ENCODE results near the gene CCDC178. TPM values are rescaled to one million over a fixed set of nuclear protein-coding genes. Genes with fewer than 3 reads are reported as not detected.

CCDC178 gene
- total RNA-seq, 2 donors from 2014 or later: 0.22 to 0.29 TPM

- Mint-ChIP-seq H3K27me3 (ENCODE audit: insufficient read depth) (no peaks in the 10 kb centered on the region), H3K4me3 (no peak overlapping the region), H3K4me1 (peaks cover 16% of the 10 kb centered on the region)
Observed at GRCh38 chr18:32980896-32981295, 459.6 kb downstream of the CCDC178 start.

GRCh38 chr18:32975501-32975900 lies 465.0 kb downstream of the CCDC178 start:
- H3K9me3 ChIP-seq (ENCODE audit: control insufficient read depth, low read length): no peaks in the 10 kb centered on the region
- Mint-ChIP-seq H3K4me3 (no peak overlapping the region), H3K36me3 (ENCODE audit: low read depth) (no peaks in the 10 kb centered on the region), H3K9me3 (peaks cover 7% of the 10 kb centered on the region), H3K4me1 (peaks cover 16% of the 10 kb centered on the region), H3K27me3 (ENCODE audit: insufficient read depth) (no peaks in the 10 kb centered on the region), H3K27ac (no peak overlapping the region)
- H3K36me3 ChIP-seq (ENCODE audit: control insufficient read depth, insufficient read depth, low read length): no peaks in the 10 kb centered on the region
- H3K9ac ChIP-seq (ENCODE audit: extremely low read depth, low read length, poor library complexity, severe bottlenecking): no peak overlapping the region
- H3K4me3 ChIP-seq (ENCODE audit: low read length): no peak overlapping the region
- no peaks in the 10 kb centered on the region for H3K27me3 ChIP-seq (ENCODE audit: control insufficient read depth, insufficient read depth, low read length, poor library complexity, severe bottlenecking)
- no peak for DNase-seq
- no peak overlapping the region for H3K27ac ChIP-seq (ENCODE audit: low read depth, low read length)
- H3K4me1 ChIP-seq (ENCODE audit: control insufficient read depth, insufficient read depth, low read length): peaks cover 5% of the 10 kb centered on the region
- TF ChIP-seq CTCF (conservative IDR thresholded peaks at IDR 0.05): no peak

More at GRCh38 chr18:32980896-32981295, 459.6 kb downstream of the CCDC178 start:
- Histone ChIP-seq H3K9me3 (ENCODE audit: control insufficient read depth, low read length) (no peaks in the 10 kb centered on the region), H3K4me1 (ENCODE audit: control insufficient read depth, insufficient read depth, low read length) (peaks cover 5% of the 10 kb centered on the region), H3K4me3 (ENCODE audit: low read length) (no peak overlapping the region), H3K27ac (ENCODE audit: low read depth, low read length) (no peak overlapping the region), H3K27me3 (ENCODE audit: control insufficient read depth, insufficient read depth, low read length, poor library complexity, severe bottlenecking) (no peaks in the 10 kb centered on the region), H3K36me3 (ENCODE audit: control insufficient read depth, insufficient read depth, low read length) (no peaks in the 10 kb centered on the region), H3K9ac (ENCODE audit: extremely low read depth, low read length, poor library complexity, severe bottlenecking) (no peak overlapping the region)
- no peaks in the 10 kb centered on the region for H3K36me3 Mint-ChIP-seq (ENCODE audit: low read depth)
- H3K27ac Mint-ChIP-seq: no peak overlapping the region
- DNase-seq: no peak
- H3K9me3 Mint-ChIP-seq: no peaks in the 10 kb centered on the region
- 78% methylated on average over 2 of the region's 2 CpGs; no CpG with 5 or more reads in 1 of the 2 experiments for WGBS, 2 experiments (ENCODE audit: insufficient coverage in 1 of 2, insufficient read length in 1 of 2)
- TF ChIP-seq CTCF (conservative IDR thresholded peaks at IDR 0.05): no peak

GRCh38 chr18:32975163-32975436 lies 465.4 kb downstream of the CCDC178 start:
- Histone ChIP-seq H3K4me1 (ENCODE audit: control insufficient read depth, insufficient read depth, low read length) (peaks cover 5% of the 10 kb centered on the region), H3K36me3 (ENCODE audit: control insufficient read depth, insufficient read depth, low read length) (no peaks in the 10 kb centered on the region), H3K9me3 (ENCODE audit: control insufficient read depth, low read length) (no peaks in the 10 kb centered on the region), H3K9ac (ENCODE audit: extremely low read depth, low read length, poor library complexity, severe bottlenecking) (no peak overlapping the region), H3K27me3 (ENCODE audit: control insufficient read depth, insufficient read depth, low read length, poor library complexity, severe bottlenecking) (no peaks in the 10 kb centered on the region), H3K4me3 (ENCODE audit: low read length) (no peak overlapping the region), H3K27ac (ENCODE audit: low read depth, low read length) (peak overlapping the region; percentile 47)
- no peak for DNase-seq
- Mint-ChIP-seq H3K27me3 (ENCODE audit: insufficient read depth) (no peaks in the 10 kb centered on the region), H3K9me3 (peaks cover 7% of the 10 kb centered on the region), H3K27ac (no peak overlapping the region), H3K4me1 (peaks cover 16% of the 10 kb centered on the region), H3K36me3 (ENCODE audit: low read depth) (no peaks in the 10 kb centered on the region), H3K4me3 (no peak overlapping the region)
- 92% methylated on average over 1 of the region's 1 CpG; no CpG with 5 or more reads in 1 of the 2 experiments for WGBS, 2 experiments (ENCODE audit: insufficient coverage in 1 of 2, insufficient read length in 1 of 2)
- no peak for TF ChIP-seq CTCF (conservative IDR thresholded peaks at IDR 0.05)

Data from endodermal cell (in vitro differentiated cells).